Measurements from ENCODE around the gene HOXD8.
A peak's percentile ranks its signal among the peaks of the same experiment; 100 is the strongest.

The HOXD8 gene

GRCh38 chr2:176174824-176175708 is 45.6 kb downstream of the HOXD8 start:
- peaks cover 2 to 6% of the 10 kb centered on the region in 2 donors for H3K9me3 ChIP-seq (replicated peaks in 1 of 2; ENCODE audit: control insufficient read depth in 2 of 2, insufficient read depth in 1 of 2, low read depth in 1 of 2, low read length in 2 of 2)
- no peak overlapping the region for H3K14ac ChIP-seq (ENCODE audit: low read length)
- peak overlapping the region; percentile 29 for H3K23ac ChIP-seq (ENCODE audit: low read depth, low read length, poor library complexity)
- DNase-seq (ENCODE audit: low spot score): no peak
- H3K27me3 ChIP-seq (ENCODE audit: control insufficient read depth in 3 of 3, insufficient read depth in 3 of 3, low read depth in 1 of 3, low read length in 3 of 3): peaks cover 46 to 100% (median 96%) of the 10 kb centered on the region in 3 experiments
- peaks cover 7 to 13% of the 10 kb centered on the region in 2 donors for H3K4me1 ChIP-seq (ENCODE audit: control insufficient read depth in 2 of 2, insufficient read depth in 1 of 2, low read depth in 1 of 2, low read length in 2 of 2)
- no peak overlapping the region for H2BK12ac ChIP-seq (ENCODE audit: low read length)
- WGBS, 2 donors (ENCODE audit: extremely low coverage in 2 of 2, insufficient read length in 2 of 2, insufficient replicate concordance in 1 of 2): no CpG with 5 or more reads among the region's 47 CpGs
- H3K4me2 ChIP-seq (ENCODE audit: insufficient read depth, low read length, poor library complexity, severe bottlenecking): peak overlapping the region; percentile 51
- no peaks in the 10 kb centered on the region for H3K79me1 ChIP-seq (ENCODE audit: low read depth, low read length)
- peak overlapping the region; percentile 56 for H4K91ac ChIP-seq (ENCODE audit: low read depth, low read length, poor library complexity)
- peak overlapping the region; percentile 33 for H3K9ac ChIP-seq (ENCODE audit: low read depth, low read length, poor library complexity)
- no peak overlapping the region for H3K27ac ChIP-seq (replicated peaks; ENCODE audit: low read length)
- no peak overlapping the region for H3K4ac ChIP-seq (ENCODE audit: low read length)
- H2BK120ac ChIP-seq (ENCODE audit: low read depth, low read length): no peak overlapping the region
- H3K4me3 ChIP-seq (ENCODE audit: low read length in 2 of 2): peak overlapping the region; percentile 31 to 42
- H2BK15ac ChIP-seq (ENCODE audit: low read length): no peak overlapping the region
- peak overlapping the region; percentile 93 for H2AFZ ChIP-seq (ENCODE audit: low read length)
- H2BK5ac ChIP-seq (ENCODE audit: low read length): no peak overlapping the region
- peak overlapping the region; percentile 66 for H3K18ac ChIP-seq (ENCODE audit: low read length)
- no peak overlapping the region for H2AK5ac ChIP-seq (ENCODE audit: low read depth, low read length)
- no peak overlapping the region for H4K8ac ChIP-seq (ENCODE audit: low read depth, low read length)
- H3K36me3 ChIP-seq (replicated peaks in 1 of 2; ENCODE audit: control insufficient read depth in 2 of 2, insufficient read depth in 2 of 2, low read length in 2 of 2): no peaks in the 10 kb centered on the region

DNA sequence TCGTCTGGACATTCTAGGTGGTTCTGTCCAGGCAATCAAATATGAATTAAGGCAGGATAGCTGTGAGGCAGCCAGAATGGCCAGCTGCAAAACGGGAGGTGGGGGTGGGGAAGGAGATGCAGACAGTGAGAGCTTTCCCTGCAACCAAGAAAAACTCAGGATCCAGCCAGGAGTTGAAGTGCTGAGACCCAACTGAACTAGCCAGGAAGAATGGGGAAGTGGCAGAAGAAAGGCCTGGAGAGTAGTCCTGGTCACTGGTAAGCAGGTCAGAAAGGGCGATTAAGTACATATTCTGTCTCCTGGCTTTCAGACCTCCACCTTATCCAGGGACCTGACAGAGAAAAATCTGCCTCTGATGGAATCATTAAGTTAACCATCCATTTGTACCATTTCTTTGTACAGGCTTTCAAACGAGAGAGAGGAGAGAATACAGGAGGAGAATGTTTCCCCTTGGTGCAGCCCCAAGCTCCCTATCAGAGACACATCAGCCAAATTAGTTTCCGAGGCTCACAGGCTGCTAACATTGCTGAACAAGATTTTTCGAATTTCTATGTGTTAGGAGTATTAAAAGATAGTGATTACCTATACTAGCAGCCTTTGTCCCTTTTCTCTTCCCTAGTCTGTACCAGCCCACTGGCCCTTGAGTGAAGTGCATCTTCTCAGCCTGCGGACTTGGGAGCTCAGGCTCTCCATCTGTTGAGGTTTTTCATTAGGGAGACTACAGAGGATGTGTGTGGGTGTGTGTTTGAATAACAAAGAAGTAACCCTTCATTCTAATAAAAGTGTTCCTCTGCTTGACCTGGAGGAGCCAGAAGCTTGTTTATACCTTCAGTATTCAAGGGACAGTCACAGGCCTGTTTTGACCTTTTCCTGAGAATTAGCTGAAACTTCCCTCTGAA is 46.5 kb downstream of the HOXD8 start:
- Histone ChIP-seq H3K36me3 (replicated peaks in 1 of 2; ENCODE audit: control insufficient read depth in 2 of 2, insufficient read depth in 2 of 2, low read length in 2 of 2) (no peaks in the 10 kb centered on the region), H3K27me3 (ENCODE audit: control insufficient read depth in 3 of 3, insufficient read depth in 3 of 3, low read depth in 1 of 3, low read length in 3 of 3) (peaks cover 42 to 100% (median 94%) of the 10 kb centered on the region in 3 experiments), H3K9me3 (replicated peaks in 1 of 2; ENCODE audit: control insufficient read depth in 2 of 2, insufficient read depth in 1 of 2, low read depth in 1 of 2, low read length in 2 of 2) (peaks cover 2 to 6% of the 10 kb centered on the region in 2 donors), H3K9ac (ENCODE audit: low read depth, low read length, poor library complexity) (no peak overlapping the region), H3K27ac (replicated peaks; ENCODE audit: low read length) (no peak overlapping the region), H3K23ac (ENCODE audit: low read depth, low read length, poor library complexity) (no peak overlapping the region), H4K91ac (ENCODE audit: low read depth, low read length, poor library complexity) (no peak overlapping the region), H2BK120ac (ENCODE audit: low read depth, low read length) (no peak overlapping the region), H2BK12ac (ENCODE audit: low read length) (no peak overlapping the region), H2AK5ac (ENCODE audit: low read depth, low read length) (no peak overlapping the region), H2BK15ac (ENCODE audit: low read length) (no peak overlapping the region), H2BK5ac (ENCODE audit: low read length) (no peak overlapping the region), H3K4me2 (ENCODE audit: insufficient read depth, low read length, poor library complexity, severe bottlenecking) (no peak overlapping the region), H3K14ac (ENCODE audit: low read length) (no peak overlapping the region), H3K79me1 (ENCODE audit: low read depth, low read length) (no peaks in the 10 kb centered on the region), H3K4ac (ENCODE audit: low read length) (no peak overlapping the region), H4K8ac (ENCODE audit: low read depth, low read length) (no peak overlapping the region), H3K4me3 (ENCODE audit: low read length in 2 of 2) (no peak overlapping the region), H3K18ac (ENCODE audit: low read length) (no peak overlapping the region), H3K4me1 (ENCODE audit: control insufficient read depth in 2 of 2, insufficient read depth in 1 of 2, low read depth in 1 of 2, low read length in 2 of 2) (peaks cover 7 to 13% of the 10 kb centered on the region in 2 donors), H2AFZ (ENCODE audit: low read length) (peak overlapping the region; percentile 93)
- no peak for DNase-seq (ENCODE audit: low spot score)
- WGBS, 2 donors (ENCODE audit: extremely low coverage in 2 of 2, insufficient read length in 2 of 2, insufficient replicate concordance in 1 of 2): no CpG with 5 or more reads among the region's 7 CpGs

DNA sequence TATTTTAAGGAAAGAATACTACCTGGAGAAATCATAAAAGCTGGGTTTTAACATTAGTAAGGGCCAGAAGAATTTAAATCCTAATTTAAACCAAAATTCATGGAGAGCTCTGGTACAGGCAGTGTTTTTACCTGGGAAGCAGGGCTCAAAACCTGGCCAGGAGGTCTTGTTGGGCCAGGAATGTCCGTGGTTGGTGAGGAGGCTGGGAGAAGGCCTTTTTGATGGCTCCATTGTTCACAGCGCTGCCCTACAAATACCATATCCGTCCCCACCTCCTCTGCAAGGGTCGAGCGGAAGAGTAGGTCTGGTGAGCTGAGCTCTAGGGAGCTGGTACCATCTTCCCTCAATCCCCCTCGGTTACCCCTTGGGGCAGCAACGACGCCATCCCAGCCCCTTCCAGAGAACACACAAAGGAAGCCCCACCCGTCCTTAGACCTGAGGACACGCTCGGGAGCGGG is 48.1 kb downstream of the HOXD8 start:
- Histone ChIP-seq H3K4me2 (ENCODE audit: insufficient read depth, low read length, poor library complexity, severe bottlenecking) (peak overlapping the region; percentile 59), H4K91ac (ENCODE audit: low read depth, low read length, poor library complexity) (no peak overlapping the region), H3K27me3 (ENCODE audit: control insufficient read depth in 3 of 3, insufficient read depth in 3 of 3, low read depth in 1 of 3, low read length in 3 of 3) (peaks cover 27 to 96% (median 87%) of the 10 kb centered on the region in 3 experiments), H2AFZ (ENCODE audit: low read length) (peak overlapping the region; percentile 80), H3K4me3 (ENCODE audit: low read length in 2 of 2) (peak overlapping the region in 1 of 2 donors; percentile 63), H3K9ac (ENCODE audit: low read depth, low read length, poor library complexity) (no peak overlapping the region), H3K79me1 (ENCODE audit: low read depth, low read length) (no peaks in the 10 kb centered on the region), H3K18ac (ENCODE audit: low read length) (peak overlapping the region; percentile 79), H2BK5ac (ENCODE audit: low read length) (no peak overlapping the region), H3K14ac (ENCODE audit: low read length) (no peak overlapping the region), H3K27ac (replicated peaks; ENCODE audit: low read length) (no peak overlapping the region), H2BK12ac (ENCODE audit: low read length) (no peak overlapping the region), H4K8ac (ENCODE audit: low read depth, low read length) (no peak overlapping the region), H2BK15ac (ENCODE audit: low read length) (no peak overlapping the region), H3K4ac (ENCODE audit: low read length) (no peak overlapping the region), H3K4me1 (ENCODE audit: control insufficient read depth in 2 of 2, insufficient read depth in 1 of 2, low read depth in 1 of 2, low read length in 2 of 2) (peaks cover 5 to 13% of the 10 kb centered on the region in 2 donors), H2AK5ac (ENCODE audit: low read depth, low read length) (peak overlapping the region; percentile 88), H3K36me3 (replicated peaks in 1 of 2; ENCODE audit: control insufficient read depth in 2 of 2, insufficient read depth in 2 of 2, low read length in 2 of 2) (no peaks in the 10 kb centered on the region), H3K23ac (ENCODE audit: low read depth, low read length, poor library complexity) (peak overlapping the region; percentile 49), H3K9me3 (replicated peaks in 1 of 2; ENCODE audit: control insufficient read depth in 2 of 2, insufficient read depth in 1 of 2, low read depth in 1 of 2, low read length in 2 of 2) (peaks cover 0 to 5% of the 10 kb centered on the region in 2 donors), H2BK120ac (ENCODE audit: low read depth, low read length) (no peak overlapping the region)
- WGBS, 2 donors (ENCODE audit: extremely low coverage in 2 of 2, insufficient read length in 2 of 2, insufficient replicate concordance in 1 of 2): no CpG with 5 or more reads among the region's 12 CpGs
- no peak for DNase-seq (ENCODE audit: low spot score)

All from neuronal stem cell (in vitro differentiated cells).